ENCODE data around the gene APOF. TPM values are rescaled to one million over a fixed set of nuclear protein-coding genes. Genes with fewer than 3 reads are reported as not detected.

The APOF gene
- total and polyA plus RNA-seq, 2 of the 13 experiments (the other 11 are each of a cell fraction or from before 2014, with no cell fraction given): 3.3 to 23.9 TPM

DNA sequence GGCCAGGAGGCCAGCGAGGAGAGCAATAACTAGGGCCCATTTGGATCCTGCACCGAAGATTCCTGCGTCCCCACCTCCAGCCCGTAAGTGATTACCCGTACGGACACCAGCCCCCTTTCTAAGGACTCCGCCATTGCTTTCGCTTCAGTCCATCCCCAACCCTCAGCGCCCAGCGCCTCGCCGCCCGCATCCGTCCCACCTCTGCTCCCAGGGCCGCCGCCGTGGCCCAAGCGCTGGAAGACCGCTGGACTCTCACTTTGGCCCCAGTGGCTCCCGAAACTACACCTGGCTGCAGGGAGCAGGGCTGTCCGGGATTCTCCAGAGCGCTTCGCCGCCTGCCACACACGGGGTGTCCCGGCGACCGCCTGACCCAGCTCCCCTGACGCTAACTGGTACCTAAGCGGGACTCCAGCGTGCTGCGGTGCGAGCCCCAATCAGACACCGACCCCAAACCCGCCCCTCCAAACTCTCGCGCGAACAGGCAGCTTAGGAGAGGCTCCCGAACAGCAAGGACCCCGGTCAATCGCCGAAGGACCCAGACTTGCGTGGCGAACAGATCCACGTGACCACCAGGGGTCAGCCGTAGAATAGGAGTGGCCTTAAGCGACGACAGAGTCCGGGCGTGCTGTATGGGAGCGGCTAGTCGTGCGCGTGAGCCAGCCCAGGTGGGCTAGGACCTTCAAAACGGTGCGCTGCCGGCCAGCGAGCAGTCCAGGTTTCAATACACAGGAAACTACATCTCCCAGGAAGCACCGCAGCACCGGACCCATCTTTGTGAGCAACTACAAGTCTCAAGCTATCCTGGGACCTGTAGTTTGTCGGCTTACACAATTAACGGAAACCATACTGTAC lies 46.8 kb downstream of the APOF start, which contains the start of gene CNPY2 (continued):
- TF ChIP-seq ZMAT3 (CRISPR knock-in tag; conservative IDR thresholded peaks at IDR 0.05) (peak; percentile 86), ZNF30 (CRISPR knock-in tag; IDR thresholded peaks at IDR 0.05) (no peak), ZNF724P (CRISPR knock-in tag; IDR thresholded peaks at IDR 0.05; ENCODE audit: borderline replicate concordance) (peak; percentile 57; the same call in 1 of the 2 replicates), ZNF556 (CRISPR knock-in tag; IDR thresholded peaks at IDR 0.05; ENCODE audit: borderline replicate concordance) (peak; percentile 62; the same call in 1 of the 2 replicates), ZFP37 (CRISPR knock-in tag; IDR thresholded peaks at IDR 0.05; ENCODE audit: borderline replicate concordance) (peak; percentile 83; the same call in 1 of the 2 replicates), ZNF652 (CRISPR knock-in tag; IDR thresholded peaks at IDR 0.05; ENCODE audit: borderline replicate concordance, low read depth) (no peak), ZKSCAN1 (IDR thresholded peaks at IDR 0.05; ENCODE audit: low read length) (no peak), SRSF1 (optimal IDR thresholded peaks at IDR 0.05; ENCODE audit: low read depth, low read length) (peak; percentile 13), ERF (CRISPR knock-in tag; IDR thresholded peaks at IDR 0.05) (peak; percentile 56), AKAP8 (CRISPR knock-in tag; IDR thresholded peaks at IDR 0.05) (0 out of 2 replicates have a peak, but pooled peaks have one; percentile 28), RXRA (CRISPR knock-in tag; IDR thresholded peaks at IDR 0.05) (peak; percentile 40), ZNF326 (CRISPR knock-in tag; IDR thresholded peaks at IDR 0.05; ENCODE audit: borderline replicate concordance) (no peak), ZNF496 (CRISPR knock-in tag; IDR thresholded peaks at IDR 0.05; ENCODE audit: insufficient replicate concordance) (no peak), PAWR (CRISPR knock-in tag; IDR thresholded peaks at IDR 0.05; ENCODE audit: borderline replicate concordance) (no peak), ZNF644 (CRISPR knock-in tag; IDR thresholded peaks at IDR 0.05; ENCODE audit: low read depth) (no peak), ZNF709 (CRISPR knock-in tag; IDR thresholded peaks at IDR 0.05) (peak; percentile 78), TSC22D2 (CRISPR knock-in tag; IDR thresholded peaks at IDR 0.05; ENCODE audit: borderline replicate concordance) (peak; percentile 54; the same call in 1 of the 2 replicates), RAD51 (IDR thresholded peaks at IDR 0.05; ENCODE audit: borderline replicate concordance) (peak; percentile 78)
- TF ChIP-seq, protein P1, sequence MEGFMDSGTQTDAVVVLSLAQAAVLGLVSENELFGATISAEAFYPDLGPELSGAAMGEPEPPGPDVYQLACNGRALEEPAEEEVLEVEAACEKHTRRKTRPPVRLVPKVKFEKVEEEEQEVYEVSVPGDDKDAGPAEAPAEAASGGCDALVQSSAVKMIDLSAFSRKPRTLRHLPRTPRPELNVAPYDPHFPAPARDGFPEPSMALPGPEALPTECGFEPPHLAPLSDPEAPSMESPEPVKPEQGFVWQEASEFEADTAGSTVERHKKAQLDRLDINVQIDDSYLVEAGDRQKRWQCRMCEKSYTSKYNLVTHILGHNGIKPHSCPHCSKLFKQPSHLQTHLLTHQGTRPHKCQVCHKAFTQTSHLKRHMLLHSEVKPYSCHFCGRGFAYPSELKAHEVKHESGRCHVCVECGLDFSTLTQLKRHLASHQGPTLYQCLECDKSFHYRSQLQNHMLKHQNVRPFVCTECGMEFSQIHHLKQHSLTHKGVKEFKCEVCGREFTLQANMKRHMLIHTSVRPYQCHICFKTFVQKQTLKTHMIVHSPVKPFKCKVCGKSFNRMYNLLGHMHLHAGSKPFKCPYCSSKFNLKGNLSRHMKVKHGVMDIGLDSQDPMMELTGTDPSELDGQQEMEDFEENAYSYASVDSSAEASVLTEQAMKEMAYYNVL (CRISPR knock-in tag; IDR thresholded peaks at IDR 0.05; ENCODE audit: borderline replicate concordance): peak; percentile 49; the same call in 1 of the 2 replicates
- TF ChIP-seq, protein P2, sequence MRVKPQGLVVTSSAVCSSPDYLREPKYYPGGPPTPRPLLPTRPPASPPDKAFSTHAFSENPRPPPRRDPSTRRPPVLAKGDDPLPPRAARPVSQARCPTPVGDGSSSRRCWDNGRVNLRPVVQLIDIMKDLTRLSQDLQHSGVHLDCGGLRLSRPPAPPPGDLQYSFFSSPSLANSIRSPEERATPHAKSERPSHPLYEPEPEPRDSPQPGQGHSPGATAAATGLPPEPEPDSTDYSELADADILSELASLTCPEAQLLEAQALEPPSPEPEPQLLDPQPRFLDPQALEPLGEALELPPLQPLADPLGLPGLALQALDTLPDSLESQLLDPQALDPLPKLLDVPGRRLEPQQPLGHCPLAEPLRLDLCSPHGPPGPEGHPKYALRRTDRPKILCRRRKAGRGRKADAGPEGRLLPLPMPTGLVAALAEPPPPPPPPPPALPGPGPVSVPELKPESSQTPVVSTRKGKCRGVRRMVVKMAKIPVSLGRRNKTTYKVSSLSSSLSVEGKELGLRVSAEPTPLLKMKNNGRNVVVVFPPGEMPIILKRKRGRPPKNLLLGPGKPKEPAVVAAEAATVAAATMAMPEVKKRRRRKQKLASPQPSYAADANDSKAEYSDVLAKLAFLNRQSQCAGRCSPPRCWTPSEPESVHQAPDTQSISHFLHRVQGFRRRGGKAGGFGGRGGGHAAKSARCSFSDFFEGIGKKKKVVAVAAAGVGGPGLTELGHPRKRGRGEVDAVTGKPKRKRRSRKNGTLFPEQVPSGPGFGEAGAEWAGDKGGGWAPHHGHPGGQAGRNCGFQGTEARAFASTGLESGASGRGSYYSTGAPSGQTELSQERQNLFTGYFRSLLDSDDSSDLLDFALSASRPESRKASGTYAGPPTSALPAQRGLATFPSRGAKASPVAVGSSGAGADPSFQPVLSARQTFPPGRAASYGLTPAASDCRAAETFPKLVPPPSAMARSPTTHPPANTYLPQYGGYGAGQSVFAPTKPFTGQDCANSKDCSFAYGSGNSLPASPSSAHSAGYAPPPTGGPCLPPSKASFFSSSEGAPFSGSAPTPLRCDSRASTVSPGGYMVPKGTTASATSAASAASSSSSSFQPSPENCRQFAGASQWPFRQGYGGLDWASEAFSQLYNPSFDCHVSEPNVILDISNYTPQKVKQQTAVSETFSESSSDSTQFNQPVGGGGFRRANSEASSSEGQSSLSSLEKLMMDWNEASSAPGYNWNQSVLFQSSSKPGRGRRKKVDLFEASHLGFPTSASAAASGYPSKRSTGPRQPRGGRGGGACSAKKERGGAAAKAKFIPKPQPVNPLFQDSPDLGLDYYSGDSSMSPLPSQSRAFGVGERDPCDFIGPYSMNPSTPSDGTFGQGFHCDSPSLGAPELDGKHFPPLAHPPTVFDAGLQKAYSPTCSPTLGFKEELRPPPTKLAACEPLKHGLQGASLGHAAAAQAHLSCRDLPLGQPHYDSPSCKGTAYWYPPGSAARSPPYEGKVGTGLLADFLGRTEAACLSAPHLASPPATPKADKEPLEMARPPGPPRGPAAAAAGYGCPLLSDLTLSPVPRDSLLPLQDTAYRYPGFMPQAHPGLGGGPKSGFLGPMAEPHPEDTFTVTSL (CRISPR knock-in tag; IDR thresholded peaks at IDR 0.05; ENCODE audit: borderline replicate concordance): no peak
- TF ChIP-seq, protein P3, sequence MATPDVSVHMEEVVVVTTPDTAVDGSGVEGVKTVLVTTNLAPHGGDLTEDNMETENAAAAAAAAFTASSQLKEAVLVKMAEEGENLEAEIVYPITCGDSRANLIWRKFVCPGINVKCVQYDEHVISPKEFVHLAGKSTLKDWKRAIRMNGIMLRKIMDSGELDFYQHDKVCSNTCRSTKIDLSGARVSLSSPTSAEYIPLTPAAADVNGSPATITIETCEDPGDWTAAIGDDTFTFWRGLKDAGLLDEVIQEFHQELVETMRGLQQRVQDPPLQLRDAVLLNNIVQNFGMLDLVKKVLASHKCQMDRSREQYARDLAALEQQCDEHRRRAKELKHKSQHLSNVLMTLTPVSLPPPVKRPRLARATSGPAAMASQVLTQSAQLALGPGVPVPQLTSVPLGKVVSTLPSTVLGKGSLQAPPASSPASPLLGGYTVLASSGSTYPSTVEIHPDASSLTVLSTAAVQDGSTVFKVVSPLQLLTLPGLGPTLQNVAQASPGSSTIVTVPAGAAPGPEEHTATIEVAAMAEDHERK (CRISPR knock-in tag; IDR thresholded peaks at IDR 0.05; ENCODE audit: low read depth): no peak
